IMR-90 (cell line): ENCODE results near the gene NRIP3. TPM values are rescaled to one million over a fixed set of nuclear protein-coding genes. Genes with fewer than 3 reads are reported as not detected.

Source experiments
- ATAC-seq: fragments of 200-7000 bp; cut with Tn5 transposase; 2 replicates; pipeline ENCODE4 v1.9.1; 2020; ENCODE audit warnings: low read depth, mild to moderate bottlenecking, moderate library complexity
- BruUV-seq: library from RNA; stranded (reverse); fragments of 400-500 nt; replicated peaks from 2 replicates; lab custom pipeline; 2021; lab: Mats Ljungman, UMichigan
- CTCF ChIA-PET: fragments of 300-600 bp; formaldehyde crosslinking; extraction: SDS; loops from one replicate; lab custom pipeline; 2021; ENCODE audit warnings: antibody characterized with exemption; lab: Yijun Ruan, JAX
- POLR2A ChIA-PET: fragments of 300-600 bp; sonication (Branson Sonifier 250); formaldehyde crosslinking; loops from one replicate; lab custom pipeline; 2022; ENCODE audit warnings: antibody characterized with exemption; ENCODE audit not compliant: unreplicated experiment; lab: Charles Lee
- DNase-seq: peaks from one replicate; pipeline ENCODE4 v3.0.0; 2013
- H2AFZ ChIP-seq: replicated peaks from 2 replicates; pipeline ENCODE3; 2013; ENCODE audit warnings: low read length, mild to moderate bottlenecking; ENCODE audit not compliant: poor library complexity
- H2AK5ac ChIP-seq: 2 replicates; pipeline ENCODE4 v1.6.1; 2013; ENCODE audit warnings: low read depth, low read length, inconsistent platforms
- H2AK9ac ChIP-seq: replicated peaks from 2 replicates; pipeline ENCODE3; 2013; ENCODE audit warnings: mild to moderate bottlenecking, low read depth, low read length, moderate library complexity; ENCODE audit not compliant: poor library complexity
- H2BK120ac ChIP-seq: 2 replicates; pipeline ENCODE4 v1.6.1; 2013; ENCODE audit warnings: low read depth, low read length, inconsistent platforms
- H2BK15ac ChIP-seq: 3 replicates; pipeline ENCODE4 v1.6.1; 2013; ENCODE audit warnings: low read depth, low read length, inconsistent platforms
- H2BK20ac ChIP-seq: 2 replicates; pipeline ENCODE4 v1.6.1; 2013; ENCODE audit warnings: low read depth, mild to moderate bottlenecking, inconsistent platforms, low read length, moderate library complexity
- H2BK5ac ChIP-seq: 2 replicates; pipeline ENCODE4 v1.6.1; 2013; ENCODE audit warnings: mild to moderate bottlenecking, low read depth, low read length, inconsistent platforms; ENCODE audit not compliant: poor library complexity, severe bottlenecking
- H3K14ac ChIP-seq: replicated peaks from 2 replicates; pipeline ENCODE4 v1.6.1; 2013; ENCODE audit warnings: low read depth, low read length, inconsistent platforms
- H3K18ac ChIP-seq: 2 replicates; pipeline ENCODE4 v1.6.1; 2013; ENCODE audit warnings: low read depth, low read length, control low read depth
- H3K23ac ChIP-seq: 2 replicates; pipeline ENCODE4 v1.6.1; 2013; ENCODE audit warnings: low read depth, low read length, inconsistent platforms
- H3K27ac ChIP-seq: 2 replicates; pipeline ENCODE4 v1.5.1; 2013; ENCODE audit warnings: mild to moderate bottlenecking, control low read depth, low read length; ENCODE audit not compliant: insufficient read depth
- H3K27me3 ChIP-seq: 2 replicates; pipeline ENCODE4 v1.6.1; 2013; ENCODE audit warnings: low read length; ENCODE audit not compliant: control insufficient read depth, insufficient read depth
- H3K36me3 ChIP-seq: 2 replicates; pipeline ENCODE4 v1.6.1; 2013; ENCODE audit warnings: low read length, mixed read lengths; ENCODE audit not compliant: control insufficient read depth, insufficient read depth
- H3K4ac ChIP-seq: 2 replicates; pipeline ENCODE4 v1.6.1; 2013; ENCODE audit warnings: low read depth, low read length, inconsistent platforms
- H3K4me1 ChIP-seq: 2 replicates; pipeline ENCODE4 v1.6.1; 2013; ENCODE audit warnings: low read length, mixed read lengths; ENCODE audit not compliant: control insufficient read depth, insufficient read depth
- H3K4me2 ChIP-seq: 2 replicates; pipeline ENCODE4 v1.6.1; 2013; ENCODE audit warnings: low read depth, mild to moderate bottlenecking, control low read depth, low read length, moderate library complexity
- H3K4me3 ChIP-seq: 2 replicates; pipeline ENCODE4 v1.5.1; 2013; ENCODE audit warnings: low read depth, mild to moderate bottlenecking, control low read depth, low read length, moderate library complexity; ENCODE audit not compliant: insufficient read depth
- H3K56ac ChIP-seq: 2 replicates; pipeline ENCODE4 v1.6.1; 2013; ENCODE audit warnings: low read length, inconsistent platforms; ENCODE audit not compliant: insufficient read depth; ENCODE audit errors: extremely low read depth
- H3K79me1 ChIP-seq, 2 experiments: 2 replicates each; pipeline ENCODE4 v1.6.1; 2013; ENCODE audit warnings: low read length in 2 of 2, inconsistent platforms in 1 of 2, low read depth in 1 of 2
- H3K9ac ChIP-seq: 2 replicates; pipeline ENCODE4 v1.6.1; 2013; ENCODE audit warnings: low read depth, low read length, control low read depth
- H3K9me1 ChIP-seq: 2 replicates; pipeline ENCODE4 v1.6.1; 2013; ENCODE audit warnings: low read length, inconsistent platforms; ENCODE audit not compliant: insufficient read depth
- H3K9me3 ChIP-seq: 2 replicates; pipeline ENCODE4 v1.6.1; 2013; ENCODE audit warnings: low read length; ENCODE audit not compliant: control insufficient read depth, insufficient read depth
- H4K20me1 ChIP-seq: 2 replicates; pipeline ENCODE4 v1.6.1; 2013; ENCODE audit warnings: low read length, inconsistent platforms; ENCODE audit not compliant: insufficient read depth
- H4K5ac ChIP-seq: 2 replicates; pipeline ENCODE4 v1.6.1; 2013; ENCODE audit warnings: mild to moderate bottlenecking, low read depth, low read length, control low read depth
- H4K8ac ChIP-seq, 2 experiments: 2 replicates each; pipeline ENCODE4 v1.6.1; 2013; ENCODE audit warnings: low read depth in 2 of 2, low read length in 2 of 2, control low read depth in 1 of 2, inconsistent platforms in 1 of 2
- H4K91ac ChIP-seq: 2 replicates; pipeline ENCODE4 v1.6.1; 2013; ENCODE audit warnings: low read depth, low read length, inconsistent platforms; ENCODE audit not compliant: insufficient read depth
- BHLHE40 ChIP-seq: fragments of 150-350 bp; IDR thresholded peaks from 2 replicates; pipeline ENCODE4 v1.6.1; 2016; ENCODE audit warnings: mild to moderate bottlenecking, low read depth, low read length
- CEBPB ChIP-seq: IDR thresholded peaks from 2 replicates; pipeline ENCODE4 v1.6.1; 2012; ENCODE audit warnings: low read depth, low read length, improper control_type of control experiment
- CHD1 ChIP-seq: IDR thresholded peaks from 2 replicates; pipeline ENCODE4 v1.6.1; 2012; ENCODE audit warnings: low read depth, low read length, improper control_type of control experiment
- CTCF ChIP-seq: conservative IDR thresholded peaks from 2 replicates; pipeline ENCODE4 v1.5.1; 2012; ENCODE audit warnings: mild to moderate bottlenecking, low read depth, low read length, improper control_type of control experiment
- ELK1 ChIP-seq: fragments of 150-350 bp; IDR thresholded peaks from 2 replicates; pipeline ENCODE4 v1.6.1; 2016; ENCODE audit warnings: low read depth, mild to moderate bottlenecking, low read length, moderate library complexity, borderline replicate concordance
- MXI1 ChIP-seq: IDR thresholded peaks from 2 replicates; pipeline ENCODE4 v1.6.1; 2012; ENCODE audit warnings: low read depth, mild to moderate bottlenecking, low read length, moderate library complexity, borderline replicate concordance
- RCOR1 ChIP-seq: IDR thresholded peaks from 2 replicates; pipeline ENCODE4 v1.6.1; 2012; ENCODE audit warnings: mild to moderate bottlenecking, low read length, improper control_type of control experiment; ENCODE audit not compliant: insufficient replicate concordance
- RFX5 ChIP-seq: IDR thresholded peaks from 2 replicates; pipeline ENCODE4 v1.8.0; 2012; ENCODE audit warnings: low read depth, mild to moderate bottlenecking, low read length, moderate library complexity
- SMC3 ChIP-seq: fragments of 150-350 bp; IDR thresholded peaks from 2 replicates; pipeline ENCODE4 v1.6.1; 2016; ENCODE audit warnings: low read depth, mild to moderate bottlenecking, antibody characterized with exemption, low read length, moderate library complexity
- USF2 ChIP-seq: fragments of 150-350 bp; IDR thresholded peaks from 2 replicates; pipeline ENCODE4 v1.6.1; 2017; ENCODE audit warnings: mild to moderate bottlenecking, antibody characterized with exemption, low read length, low read depth
- WGBS, 2 experiments: methylation state at CpG; one replicate each; pipeline versions ENCODE4 v1.1.5 to v1.1.7; 2013; ENCODE audit warnings: missing lambda C conversion rate in 2 of 2; ENCODE audit not compliant: insufficient read length in 1 of 2; ENCODE audit errors: extremely low coverage in 2 of 2; 5-methylcytosine and 5-hydroxymethylcytosine counted together
- dilution Hi-C: fragments of 300-500 bp; cut with HindIII; formaldehyde crosslinking; loops from one replicate; pipeline ENCODE4 v1.14.3; 2018; ENCODE audit warnings: low sequenced_read_pairs; ENCODE audit not compliant: unreplicated experiment
- in situ Hi-C: fragments of 300-500 bp; cut with MboI; formaldehyde crosslinking; loops from 3 replicates; pipeline ENCODE4 v1.14.3; 2019; ENCODE audit warnings: low sequenced_read_pairs, inconsistent platforms, mixed read lengths
- intact Hi-C: fragments of 100-400 bp; cut with micrococcal nuclease; formaldehyde crosslinking; loops from 2 replicates; pipeline ENCODE4 v1.10.0; 2022
- polyA plus RNA-seq, 3 experiments: library from polyadenylated mRNA; depleted of rRNA; stranded (reverse); fragments of >200 nt; gene quantifications; 2 replicates each; pipeline ENCODE4 v1.2.3, GENCODE V29; 2012; ENCODE audit warnings: low replicate concordance in 1 of 3
- total RNA-seq: library from RNA; depleted of rRNA; stranded (reverse); fragments of >200 nt; gene quantifications from 2 replicates; pipeline ENCODE4 v1.2.3, GENCODE V29; 2012

Gene NRIP3
- total and polyA plus RNA-seq, 2 of the 4 experiments (the other 2 are of a cell fraction) = 11.5 to 43.6 TPM

GRCh38 chr11:9004183-9004926 lies 554 bp upstream of the NRIP3 start:
- Histone ChIP-seq H3K9me1 (no peaks in the 10 kb centered on the region; the same call in 1 of the 2 replicates), H3K27ac (no peak overlapping the region), H2BK120ac (no peak overlapping the region), H3K4me1 (peaks cover 7% of the 10 kb centered on the region; the same call in 1 of the 2 replicates), H2AK9ac (peak overlapping the region; percentile 77), H4K20me1 (no peaks in the 10 kb centered on the region), H3K27me3 (peaks cover 39% of the 10 kb centered on the region), H3K14ac (no peak overlapping the region), H3K4ac (no peak overlapping the region), H3K18ac (no peak overlapping the region), H2BK5ac (no peak overlapping the region), H2AK5ac (no peak overlapping the region), H3K56ac (no peak overlapping the region), H3K4me2 (peak overlapping the region; percentile 85), H3K23ac (no peak overlapping the region), H2BK15ac (no peak overlapping the region), H2AFZ (peak overlapping the region; percentile 73), H3K9me3 (no peaks in the 10 kb centered on the region), H4K91ac (no peak overlapping the region), H2BK20ac (no peak overlapping the region), H3K36me3 (no peaks in the 10 kb centered on the region), H3K4me3 (peak overlapping the region; percentile 65), H4K5ac (no peak overlapping the region), H3K79me1 (peaks cover 5 to 16% of the 10 kb centered on the region in 2 experiments; a peak in 3 of 4 replicates), H4K8ac (no peak overlapping the region; a peak in 1 of 4 replicates), H3K9ac (no peak overlapping the region)
- dilution Hi-C loops (no loop called here), intact Hi-C loops (no loop called here), in situ Hi-C loops (loop anchor here (25.0 kb wide), 1 partner anchor 508 kb away; no protein-coding TSS in a partner anchor)
- TF ChIP-seq BHLHE40 (no peak), ELK1 (no peak), RCOR1 (no peak), CHD1 (no peak), USF2 (0 out of 2 replicates have a peak, but pooled peaks have one; percentile 23), CTCF (no peak), CEBPB (no peak), RFX5 (0 out of 2 replicates have a peak, but pooled peaks have one; percentile 2), MXI1 (no peak), SMC3 (no peak)
- ATAC-seq (no peak), DNase-seq (no peak)
- CTCF ChIA-PET = no interaction called here
- WGBS, 2 experiments = 16% methylated on average over 19 of the region's 69 CpGs; no CpG with 5 or more reads in 1 of the 2 experiments
- POLR2A ChIA-PET = interaction anchor here (0.6 kb wide), 1 partner anchor 13 kb away, joined by 4 read pairs; no protein-coding TSS in a partner anchor
- BruUV-seq = no TSS peak
